Germinal center (tissue), 1 donor: ENCODE data around the gene RPS3.
A peak's percentile ranks its signal among the peaks of the same experiment; 100 is the strongest.
"Not testable (repeated sequence)": the region's sequence is repeated elsewhere in the genome, so short reads cannot be mapped to it uniquely, and the experiment has no call there.

Experiments used
- DNase-seq: peaks from one replicate; pipeline ENCODE4 v3.0.0; 2012; ENCODE audit warnings: mixed read lengths, low spot score

The RPS3 gene

DNA sequence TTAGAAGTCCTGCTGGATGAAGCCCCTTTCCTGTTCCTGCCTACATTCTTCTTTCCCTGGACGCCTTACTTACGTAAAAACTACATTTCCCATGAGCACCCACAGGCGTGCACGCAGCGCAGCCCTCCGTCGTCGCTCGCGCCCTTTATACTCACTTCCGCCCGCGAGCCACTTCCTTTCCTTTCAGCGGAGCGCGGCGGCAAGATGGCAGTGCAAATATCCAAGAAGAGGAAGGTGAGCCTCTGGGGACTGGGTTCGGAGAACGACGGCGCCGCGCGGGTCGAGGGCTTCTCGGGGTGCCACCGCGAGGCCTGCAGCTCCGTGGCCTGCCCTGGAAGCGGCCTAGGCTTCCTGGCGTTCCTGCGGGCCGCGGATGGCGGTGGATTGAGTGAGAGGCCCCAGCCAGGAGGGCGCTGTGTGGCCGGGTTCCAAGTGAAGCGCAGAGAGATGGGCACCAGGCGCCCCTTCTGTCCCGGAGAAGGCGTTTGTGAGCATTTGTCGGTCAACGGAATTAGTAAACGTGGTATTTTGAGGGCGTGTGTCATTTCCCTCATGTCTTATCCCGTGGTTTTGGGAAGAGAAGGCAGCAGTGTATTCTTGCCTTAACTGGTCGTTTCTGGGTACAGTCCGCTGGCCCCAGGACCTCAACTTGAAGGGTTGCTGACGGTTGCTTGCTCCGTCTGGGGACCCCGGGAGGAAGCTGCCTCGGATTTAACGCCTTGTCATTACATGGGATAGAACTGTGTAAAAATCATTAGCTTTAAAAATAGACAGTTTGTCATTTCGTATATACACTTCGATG, at the start of gene RPS3:
Gene RPS3 (plus strand): TSS at position 175 of the 802 bp plus-strand sequence. CDS start 30 bp downstream, at position 205.
- peak; percentile 88 for DNase-seq

DNA sequence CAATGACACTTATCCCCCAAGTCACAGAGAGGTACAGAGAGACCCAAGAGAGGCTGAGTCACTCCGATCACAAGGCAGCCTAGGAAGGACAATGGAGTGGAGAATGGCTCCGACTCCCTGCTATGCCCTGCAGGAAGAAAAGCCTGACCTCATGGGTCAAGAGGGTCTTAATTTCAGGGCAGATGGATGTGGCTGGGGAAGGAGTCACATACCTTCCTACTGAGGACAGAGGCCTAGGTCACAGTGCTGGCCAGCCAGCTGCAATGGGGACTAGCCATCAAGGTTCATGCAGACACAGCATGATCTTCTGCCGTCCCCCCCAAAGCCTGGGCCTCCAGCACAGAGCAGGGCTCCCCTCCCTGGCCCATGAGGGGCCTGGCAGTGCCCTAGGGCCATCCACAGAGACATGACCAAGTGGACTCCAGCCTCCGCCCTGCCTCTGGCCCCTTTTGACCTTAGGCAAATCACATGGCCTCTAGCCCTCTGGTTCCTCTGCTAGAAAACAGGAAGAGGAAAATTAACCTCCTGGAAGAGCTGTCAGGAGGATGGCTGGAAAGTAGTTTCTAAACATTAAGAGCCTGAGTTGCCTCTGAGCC, 49.7 kb upstream of the RPS3 start:
- DNase-seq: no peak

DNA sequence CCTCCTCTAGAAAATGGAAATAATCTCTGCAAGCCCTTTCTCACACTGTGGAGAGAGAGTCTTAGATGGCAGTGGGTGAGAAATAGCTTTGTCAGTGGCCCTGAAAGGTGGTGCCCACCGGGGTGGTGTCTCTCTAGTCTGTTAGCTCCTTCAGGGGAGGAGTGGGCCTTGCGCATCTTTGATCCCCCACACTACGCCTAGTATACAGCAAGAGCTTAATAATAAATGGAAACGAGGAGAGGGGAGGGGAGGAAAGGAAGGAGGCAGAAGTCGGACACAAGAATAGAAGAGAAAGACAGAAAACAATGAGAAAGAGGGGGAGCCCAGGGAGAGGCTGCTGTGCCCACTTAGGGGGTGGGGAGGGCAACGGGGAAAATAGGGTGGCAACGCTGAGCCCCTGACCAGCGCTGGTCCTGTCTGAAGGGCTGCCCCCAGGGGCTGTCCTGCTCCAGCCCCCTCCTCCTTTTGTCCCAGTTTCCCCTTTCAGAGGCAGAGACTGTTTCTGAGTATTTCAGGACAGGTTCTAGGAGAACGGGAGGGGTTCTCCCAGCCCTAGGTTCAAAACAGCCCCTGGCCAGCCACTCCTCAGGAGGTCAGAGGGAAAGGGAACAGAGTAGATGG, 49.1 kb upstream of the RPS3 start:
- no peak for DNase-seq

DNA sequence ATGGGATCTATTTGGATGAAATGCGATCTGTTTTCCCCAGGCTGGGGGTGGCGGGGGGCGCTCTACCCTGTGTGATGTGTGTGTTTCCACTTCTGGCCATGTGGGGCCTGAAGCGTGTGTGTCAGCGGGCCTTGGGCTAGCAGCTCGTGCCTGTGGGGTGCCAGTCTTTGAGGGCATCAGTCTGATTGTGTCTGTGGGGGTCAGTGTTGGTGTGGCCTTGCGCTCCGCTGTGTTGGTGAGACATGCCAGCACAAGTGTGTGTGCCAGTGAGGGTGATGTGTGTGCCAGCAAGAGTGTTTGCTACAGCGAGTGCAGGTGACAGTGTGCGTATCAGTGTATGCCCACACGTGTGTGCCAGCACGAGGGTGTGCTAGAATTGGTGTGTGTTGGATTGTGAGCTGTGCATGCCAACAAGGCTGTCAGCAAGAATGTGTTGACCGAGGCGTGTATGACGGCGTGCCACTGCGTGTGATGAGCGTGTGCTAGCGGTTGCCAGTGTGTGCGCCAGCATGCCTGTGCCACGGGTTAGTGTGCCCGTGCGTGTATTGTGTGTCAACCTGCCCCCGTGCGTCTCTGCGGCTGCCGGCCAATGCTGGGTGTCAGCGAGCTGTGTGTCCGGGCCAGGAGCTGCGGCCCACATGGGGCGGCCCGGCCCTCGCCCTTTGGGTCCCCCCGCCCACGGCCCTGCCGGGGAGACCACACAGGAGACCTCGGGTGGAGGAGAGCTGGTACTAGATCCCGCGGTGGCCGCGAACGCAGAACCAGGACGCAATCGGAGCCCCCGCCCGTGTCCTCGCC, 48.4 kb upstream of the RPS3 start:
- no peak for DNase-seq

DNA sequence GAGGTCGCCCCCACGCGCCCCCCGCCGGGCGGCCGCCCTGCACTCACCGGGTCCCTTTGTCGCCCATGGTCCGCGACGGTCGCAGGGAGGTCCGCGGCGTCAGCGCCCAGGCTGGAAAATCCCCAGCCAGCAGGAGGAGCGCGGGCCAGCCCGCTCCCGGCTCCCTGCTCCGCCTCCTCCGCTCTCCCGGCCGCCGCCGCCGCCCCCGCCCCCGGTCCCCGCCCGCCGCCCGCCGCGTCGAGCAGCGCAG, 47.9 kb upstream of the RPS3 start, which contains the start of gene ARRB1:
Gene ARRB1 (minus strand): TSS at position 121 of the 250 bp plus-strand sequence. CDS start 54 bp downstream, at position 67.
- DNase-seq: no peak

DNA sequence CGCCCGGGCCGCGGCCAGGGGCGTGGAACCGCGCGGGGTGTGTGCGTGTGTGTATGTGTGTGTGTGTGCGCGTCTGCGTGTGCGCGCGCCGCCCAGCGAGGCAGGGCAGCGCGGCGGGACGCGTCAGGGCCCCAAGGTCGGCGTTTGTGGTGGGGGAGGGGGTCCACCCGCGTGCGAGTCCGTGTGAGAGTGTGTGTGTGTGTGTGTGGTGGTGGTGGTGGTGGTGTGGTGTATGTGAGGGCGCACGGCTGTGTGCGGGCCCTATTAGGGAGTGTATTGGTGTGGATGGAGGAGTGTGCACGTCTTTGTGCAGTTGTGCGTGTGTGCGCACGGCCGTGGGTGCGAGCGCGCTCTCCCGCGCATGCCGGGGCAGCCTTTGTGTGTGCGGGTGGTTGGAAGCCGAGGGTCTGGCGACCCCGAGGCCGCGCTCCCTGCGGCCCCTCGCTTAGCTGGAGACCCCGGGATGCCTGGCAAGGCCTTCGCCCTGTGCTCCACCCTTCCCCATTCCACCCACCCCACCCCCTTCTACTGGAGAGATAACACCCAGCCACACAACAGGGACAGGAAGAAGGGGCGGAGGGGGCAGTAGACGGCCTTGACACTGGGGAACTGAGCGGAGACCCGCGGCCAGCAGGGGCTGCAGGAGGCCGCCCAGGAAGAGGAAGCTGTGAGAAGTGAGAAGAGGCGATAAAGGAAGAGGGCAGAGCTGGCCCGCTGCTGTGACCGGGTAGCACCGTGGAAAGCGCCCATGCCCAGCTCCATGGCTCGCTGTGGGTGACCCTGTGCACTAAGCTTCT, 47.3 kb upstream of the RPS3 start:
- no peak for DNase-seq

DNA sequence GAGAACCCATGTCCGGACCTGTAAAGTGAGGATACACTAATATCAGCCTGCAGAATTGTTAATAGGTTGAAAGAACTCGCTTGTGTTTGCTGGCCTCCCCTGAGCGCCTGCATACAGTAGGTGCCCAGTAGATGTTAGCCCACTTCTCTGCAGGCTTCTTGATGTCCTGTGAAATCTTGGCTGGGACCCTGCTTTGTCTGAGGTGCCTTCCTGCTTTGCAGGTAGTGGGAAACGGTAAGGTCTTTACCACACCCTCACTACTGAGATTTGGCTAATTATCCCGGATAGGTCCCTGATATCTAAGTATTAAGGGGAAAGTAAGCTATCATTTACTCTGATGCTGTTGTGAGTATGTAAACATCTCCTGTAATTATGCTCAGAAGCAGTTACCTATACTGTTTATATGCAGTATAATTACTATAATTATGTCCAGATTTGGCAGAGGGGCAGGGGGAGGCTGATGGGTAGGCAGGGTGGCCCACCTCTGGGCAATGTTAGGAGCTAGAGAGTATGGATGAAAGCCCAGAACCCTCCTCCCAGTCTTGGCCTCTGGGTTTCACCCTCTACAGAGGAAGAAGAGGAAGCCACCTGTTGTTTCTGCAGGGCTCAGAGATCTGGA, 46.6 kb upstream of the RPS3 start:
- DNase-seq: no peak

DNA sequence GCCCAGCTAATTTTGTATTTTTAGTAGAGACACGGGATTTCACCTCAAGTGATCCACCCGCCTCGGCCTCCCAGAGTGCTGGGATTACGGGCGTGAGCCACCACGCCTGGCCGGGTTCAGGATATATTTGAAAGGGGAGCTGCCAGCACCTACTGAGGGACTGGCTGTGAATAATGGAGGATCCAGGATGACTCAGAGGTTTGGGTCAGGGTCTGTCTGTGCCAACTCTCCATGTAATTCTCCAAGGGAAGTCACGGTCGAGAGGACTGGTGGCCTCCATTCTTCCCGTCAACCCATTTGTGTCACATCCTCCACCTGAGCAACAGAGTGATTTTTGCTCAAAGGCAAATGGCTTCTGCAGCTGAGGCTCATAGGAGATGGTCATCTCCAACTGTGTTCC, 44.3 kb upstream of the RPS3 start:
- DNase-seq: no peak

DNA sequence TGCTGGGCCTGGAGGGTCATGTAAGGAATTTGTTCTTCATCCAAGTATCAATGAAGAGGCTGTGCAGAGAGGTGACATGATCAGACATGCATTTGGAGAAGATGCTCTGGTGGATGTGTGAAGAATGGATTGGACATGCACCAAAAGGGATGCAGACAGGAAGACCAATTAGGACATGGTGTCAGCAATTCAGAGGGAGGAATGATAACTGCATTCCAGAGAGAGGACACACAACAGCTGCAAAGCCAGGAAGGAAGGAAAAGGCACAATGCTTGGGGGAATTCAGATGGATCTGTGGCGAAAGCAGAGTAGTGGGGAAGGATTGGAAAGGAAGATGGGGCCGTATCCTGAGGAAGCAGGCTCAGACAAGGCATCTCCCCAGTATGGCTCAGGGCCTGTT, 42.7 kb upstream of the RPS3 start:
- DNase-seq: no peak

DNA sequence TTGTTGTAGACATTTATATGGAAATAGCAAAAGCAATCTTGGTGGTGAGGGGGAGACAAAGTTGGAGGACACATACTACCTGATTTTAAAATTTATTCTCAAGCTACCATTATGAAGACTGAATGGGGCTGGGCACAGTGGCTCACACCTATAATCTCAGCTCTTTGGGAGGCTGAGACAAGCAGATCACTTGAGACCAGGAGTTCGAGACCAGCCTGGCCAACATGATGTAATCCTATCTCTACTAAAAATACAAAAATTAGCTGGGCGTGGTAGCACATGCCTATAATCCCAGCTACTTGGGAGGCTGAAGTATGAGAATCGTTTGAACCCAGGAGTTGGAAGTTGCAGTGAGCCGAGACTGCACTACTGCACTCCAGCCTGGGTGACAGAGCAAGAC, 37.0 kb upstream of the RPS3 start:
- not testable (repeated sequence) for DNase-seq

DNA sequence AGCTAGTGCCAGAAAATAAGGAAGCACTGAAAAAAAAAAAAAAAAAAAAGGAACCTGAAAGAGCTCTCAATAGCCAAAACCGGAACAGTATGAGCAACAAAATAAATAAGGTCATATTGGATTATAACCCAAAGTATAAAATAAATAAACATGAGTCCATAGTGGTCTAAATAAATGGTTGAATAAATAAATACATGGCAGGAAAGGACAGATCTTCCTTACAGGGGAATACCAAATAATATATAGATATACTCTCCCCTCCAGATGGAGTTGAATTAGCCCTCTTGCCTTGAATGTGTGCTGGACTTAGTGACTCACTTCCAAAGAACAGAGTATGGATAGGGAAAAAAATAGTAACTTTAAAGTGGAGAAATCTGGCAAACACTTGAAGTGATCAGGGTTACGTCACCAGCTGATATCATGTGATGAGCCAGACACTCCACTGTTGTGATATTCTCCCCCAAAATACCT, 33.6 kb upstream of the RPS3 start:
- no peak for DNase-seq

DNA sequence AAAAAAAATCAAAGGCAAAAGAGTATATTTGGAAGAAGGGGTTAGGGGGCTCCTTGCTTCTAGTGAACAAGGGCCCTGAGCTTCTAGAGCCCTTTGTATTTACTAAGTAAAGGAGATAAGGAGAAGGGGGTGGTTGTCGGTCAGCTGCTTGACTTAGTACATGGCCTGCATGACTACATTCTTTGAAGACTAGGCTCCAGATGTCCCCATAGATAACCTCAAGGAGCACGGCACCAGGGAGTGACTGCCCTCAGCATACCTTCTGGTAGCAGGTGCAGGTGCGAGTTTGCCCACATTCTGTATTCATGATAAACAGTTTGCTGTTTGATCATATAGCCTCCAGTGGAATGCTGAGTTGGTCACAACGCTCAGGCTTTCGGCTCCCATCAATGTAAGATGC, 32.5 kb upstream of the RPS3 start:
- DNase-seq: not testable (repeated sequence)

DNA sequence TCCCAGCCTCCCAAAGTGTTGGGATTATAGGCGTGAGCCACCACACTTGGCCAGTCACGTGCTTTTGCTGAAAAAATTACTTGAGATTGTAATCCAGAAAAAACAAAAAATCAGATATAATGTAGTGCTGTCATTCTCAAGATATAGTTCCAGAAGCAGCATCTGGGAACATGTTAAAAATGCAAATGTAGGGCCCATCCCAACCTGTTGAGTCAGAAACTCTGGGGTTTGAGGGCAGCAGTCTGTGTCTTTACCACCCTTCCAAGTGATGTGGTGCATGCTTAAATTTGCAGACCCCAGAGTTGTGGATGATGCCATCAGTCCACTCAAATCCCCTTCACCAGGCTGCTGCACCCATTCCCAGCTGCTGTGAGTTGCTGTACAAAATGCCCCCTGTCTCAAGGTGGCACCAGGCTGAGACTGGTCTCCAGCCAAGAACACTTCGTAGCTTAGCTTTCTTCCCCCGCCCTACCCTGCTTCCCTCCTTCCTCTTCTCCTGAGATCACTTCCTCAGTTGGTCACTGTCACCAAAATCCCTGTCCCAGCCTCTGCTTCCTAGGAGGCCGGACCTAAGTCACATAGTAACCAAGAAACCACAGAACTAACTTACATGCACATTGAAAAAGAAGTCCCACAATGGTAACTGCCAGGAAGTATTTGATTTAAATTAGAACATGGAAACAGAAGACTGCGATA, 29.6 kb upstream of the RPS3 start:
- no peak for DNase-seq

DNA sequence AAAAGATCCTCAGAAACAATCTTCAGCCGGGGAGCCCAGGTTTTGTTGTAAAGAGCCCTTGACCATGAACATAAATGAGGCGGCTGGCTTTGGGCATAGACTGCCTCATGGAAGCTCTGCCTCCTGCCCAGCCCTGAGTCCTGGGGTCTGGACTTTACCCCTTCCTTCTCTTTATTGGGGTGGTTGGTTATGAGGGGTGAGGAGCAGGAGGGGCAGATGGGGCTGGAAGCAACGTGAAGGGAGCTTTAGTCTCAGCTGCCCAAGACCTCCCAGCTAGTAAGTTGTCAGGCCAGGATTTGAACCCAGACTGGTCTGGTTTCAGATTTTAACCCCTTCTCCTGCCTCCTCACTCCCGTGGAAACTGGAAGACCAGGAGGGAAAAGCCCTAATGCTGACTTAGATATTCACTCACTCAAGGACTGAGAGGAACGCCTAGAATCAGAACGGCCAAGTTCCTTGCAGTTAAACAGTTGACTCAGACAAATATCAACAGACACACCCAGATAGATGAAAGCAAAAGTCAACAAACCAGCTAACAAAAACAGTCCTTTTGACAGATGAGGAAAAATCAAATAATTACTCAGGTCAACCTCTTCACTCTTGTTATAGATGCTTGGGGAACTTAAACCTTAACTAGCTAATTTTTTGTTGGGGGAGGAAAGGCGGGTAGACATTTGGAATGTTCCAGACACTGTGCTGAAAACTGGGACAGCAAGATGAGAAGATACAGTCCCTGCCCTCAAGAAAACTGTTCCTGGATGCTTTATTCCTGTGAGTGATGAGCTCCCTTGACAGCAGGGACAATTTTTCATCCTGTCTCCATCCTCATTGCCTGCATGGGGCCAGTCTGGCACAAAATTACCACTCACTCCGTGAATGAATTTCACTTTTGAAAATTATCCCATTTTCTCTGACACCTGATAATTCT, 27.1 kb upstream of the RPS3 start:
- DNase-seq: no peak

DNA sequence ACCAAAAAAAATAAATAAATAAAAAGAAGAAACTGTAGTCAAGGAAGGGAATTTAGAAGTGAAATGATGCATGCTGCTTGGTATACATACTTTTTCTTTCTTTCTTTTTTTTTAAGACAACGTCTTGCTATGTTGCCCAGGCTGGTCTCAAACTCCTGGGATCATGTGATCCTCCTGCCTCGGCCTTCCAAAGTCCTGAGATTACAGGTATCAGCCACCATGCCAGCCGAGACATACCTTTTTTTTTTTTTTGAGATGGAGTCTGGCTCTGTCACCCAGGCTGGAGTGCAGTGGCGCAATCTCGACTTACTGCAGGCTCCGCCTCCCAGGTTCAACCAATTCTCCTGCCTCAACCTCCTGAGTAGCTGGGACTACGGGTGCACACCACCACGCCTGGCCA, 26.1 kb upstream of the RPS3 start:
- DNase-seq: no peak

DNA sequence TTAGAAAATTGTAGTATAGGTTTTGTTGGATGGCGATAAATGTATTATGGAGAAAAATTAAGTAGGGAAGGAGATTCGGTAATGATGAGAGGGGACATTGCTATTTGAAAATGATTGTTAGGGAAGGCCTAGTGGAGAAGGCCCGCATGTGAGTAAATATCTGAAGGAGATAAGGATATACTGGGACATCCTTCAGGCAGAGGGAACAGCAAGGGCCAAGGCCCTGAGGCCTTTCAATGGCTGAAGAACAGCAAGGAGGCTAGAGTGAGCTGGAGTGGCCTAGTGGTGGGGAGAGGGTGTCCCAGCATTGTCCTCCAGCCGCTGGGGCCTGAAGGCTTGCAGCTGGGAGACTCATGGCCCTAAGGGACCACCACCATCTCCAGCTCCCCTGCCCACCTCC, 24.7 kb upstream of the RPS3 start:
- DNase-seq: no peak

DNA sequence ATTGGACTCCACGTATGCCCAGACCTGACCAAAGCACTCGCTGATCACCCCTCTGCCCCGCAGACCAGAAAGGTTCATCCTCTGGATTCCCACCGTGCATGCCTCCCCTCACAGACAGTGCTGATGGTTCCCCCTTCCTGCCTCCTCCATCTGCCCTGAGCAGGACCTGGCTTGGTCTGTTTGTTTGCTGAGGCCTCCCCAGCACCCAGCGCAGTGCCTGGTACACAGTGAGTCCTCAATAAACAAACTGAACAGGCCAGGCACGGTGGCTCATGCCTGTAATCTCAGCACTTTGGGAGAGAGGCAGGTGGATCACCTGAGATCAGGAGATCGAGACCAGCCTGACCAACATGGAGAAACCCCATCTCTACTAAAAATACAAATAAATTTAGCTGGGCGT, 23.7 kb upstream of the RPS3 start:
- no peak for DNase-seq

DNA sequence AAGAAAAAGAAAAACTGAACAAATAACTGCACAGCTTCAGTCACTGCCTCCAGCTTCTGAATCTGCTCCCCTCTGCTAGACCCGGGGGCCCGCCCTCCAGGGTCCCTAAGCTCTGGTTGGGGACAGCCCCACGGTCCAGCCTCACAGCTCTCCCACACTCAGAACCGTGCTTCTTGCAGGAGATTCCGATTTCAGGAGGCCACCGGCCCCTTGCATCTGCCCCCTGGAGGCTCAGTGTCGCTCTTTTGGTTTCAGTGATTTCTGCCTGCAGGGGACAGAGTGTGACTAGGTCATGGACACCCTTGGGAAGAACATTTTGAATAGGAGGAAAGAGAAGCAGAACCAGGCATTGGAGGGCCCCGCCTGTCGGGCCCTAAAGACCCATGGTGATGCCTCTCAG, 23.1 kb upstream of the RPS3 start:
- no peak for DNase-seq

DNA sequence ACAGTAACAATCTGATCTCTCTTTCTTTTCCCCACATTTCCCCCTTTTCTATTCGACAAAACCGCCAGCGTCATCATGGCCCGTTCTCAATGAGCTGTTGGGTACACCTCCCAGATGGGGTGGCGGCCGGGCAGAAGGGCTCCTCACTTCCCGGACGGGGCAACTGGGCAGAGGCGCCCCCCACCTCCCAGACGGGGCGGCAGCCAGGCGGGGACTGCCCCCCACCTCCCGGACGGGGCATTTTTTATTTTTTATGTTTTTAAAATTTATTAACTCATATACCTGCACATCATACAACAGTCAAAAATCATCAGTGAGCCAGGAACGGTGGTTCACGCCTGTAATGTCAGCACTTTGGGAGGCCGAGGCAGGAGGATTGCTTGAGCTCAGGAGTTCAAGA, 20.5 kb upstream of the RPS3 start:
- DNase-seq: not testable (repeated sequence)

DNA sequence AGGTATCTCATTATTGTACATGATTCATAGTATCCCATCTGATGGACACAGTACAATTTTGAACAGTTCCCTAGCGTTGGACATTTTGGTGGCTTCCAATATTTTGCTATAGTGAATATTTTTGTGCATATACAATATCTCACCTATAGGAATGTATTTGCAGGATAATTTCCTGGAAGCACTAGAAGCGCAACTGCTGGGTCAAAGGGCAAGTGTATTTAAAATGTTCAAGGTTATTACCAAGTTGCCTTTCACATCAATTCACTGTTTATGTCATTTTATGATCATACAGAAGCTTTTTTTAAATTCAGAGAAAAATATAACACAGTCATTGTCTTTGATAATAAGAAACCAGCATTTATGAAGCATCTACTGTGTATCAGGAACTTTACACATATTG, 19.1 kb upstream of the RPS3 start:
- no peak for DNase-seq
